Testis (tissue), 3 donors: ENCODE results near the gene LTBP4. TPM values are rescaled to one million over a fixed set of nuclear protein-coding genes. Genes with fewer than 3 reads are reported as not detected.

ENCODE experiments used
- DNase-seq: peaks from one replicate; pipeline ENCODE4 v3.0.0-alpha.2; 2019
- H3K27ac ChIP-seq, 2 donors: fragments of 200-600 bp; sonication (generic); one replicate each; pipeline ENCODE4 v1.5.1; 2019
- H3K27me3 ChIP-seq: fragments of 200-600 bp; sonication (generic); one replicate; pipeline ENCODE4 v1.5.1; 2019
- H3K36me3 ChIP-seq: fragments of 200-600 bp; sonication (generic); one replicate; pipeline ENCODE4 v1.5.1; 2017; ENCODE audit warnings: low read depth; ENCODE audit errors: missing control alignments
- H3K4me1 ChIP-seq: fragments of 200-600 bp; sonication (generic); one replicate; pipeline ENCODE4 v1.5.1; 2019
- H3K4me3 ChIP-seq, 2 donors: fragments of 200-600 bp; sonication (generic); one replicate each; pipeline ENCODE4 v1.5.1; 2017 to 2019
- H3K9me3 ChIP-seq: fragments of 200-600 bp; sonication (generic); one replicate; pipeline ENCODE4 v1.5.1; 2017
- POLR2A ChIP-seq: fragments of 450-650 bp; IDR thresholded peaks from one replicate; pipeline ENCODE4 v1.6.1; 2017; ENCODE audit warnings: antibody characterized with exemption, mild to moderate bottlenecking, moderate library complexity
- WGBS, 2 donors: methylation state at CpG; one replicate each; pipeline ENCODE4 v1.1.5; 2018; 5-methylcytosine and 5-hydroxymethylcytosine counted together
- intact Hi-C: fragments of 100-400 bp; cut with DNase I; formaldehyde crosslinking; loops from one replicate; pipeline ENCODE4 v1.15.1; 2023; ENCODE audit warnings: low total_unique reads
- polyA plus RNA-seq: library from polyadenylated mRNA; stranded (reverse); fragments of 350-450 nt; fragmentation: Illumina TruSeq; extraction: RNeasy Lipid Tissue Mini Kit (QIAGEN cat#74804); gene quantifications from one replicate; pipeline ENCODE4 v1.2.3, GENCODE V29; 2014; ENCODE audit warnings: low read depth, low replicate concordance; ENCODE audit not compliant: insufficient read depth
- total RNA-seq, 2 donors: library from RNA; depleted of rRNA; stranded (reverse); fragments of >200 nt; gene quantifications; one replicate each; pipeline ENCODE4 v1.2.3, GENCODE V29; 2016
- TF ChIP-seq, protein P1 (sequence below), 3 experiments: fragments of 450-650 bp in 2 of 3; fragments of 200-600 bp in 1 of 3; sonication (generic) in 1 of 3; IDR thresholded peaks; one replicate each; pipeline ENCODE4 v1.5.1; 2016 to 2019; ENCODE audit warnings: antibody characterized with exemption in 3 of 3, mild to moderate bottlenecking in 2 of 3, moderate library complexity in 1 of 3

LTBP4 gene
- total and polyA plus RNA-seq, 3 donors from 2014 or later, result 270 to 417 (median 309) TPM

DNA sequence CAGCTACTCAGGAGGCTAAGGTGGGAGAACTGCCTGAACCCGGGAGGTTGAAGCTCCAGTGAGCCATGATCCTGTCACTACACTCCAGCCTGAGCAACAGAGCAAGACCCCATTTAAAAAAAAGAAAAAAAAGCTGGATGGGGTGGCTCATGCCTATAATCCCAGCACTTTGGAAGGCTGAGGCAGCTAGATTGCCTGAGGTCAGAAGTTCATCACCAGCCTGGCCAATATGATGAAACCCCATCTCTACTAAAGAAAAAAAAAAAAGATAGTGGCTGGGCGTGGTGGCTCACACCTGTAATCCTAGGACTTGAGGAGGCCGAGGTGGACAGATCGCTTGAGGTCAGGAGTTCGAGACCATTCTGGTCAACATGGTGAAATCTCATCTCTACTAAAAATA is 15.0 kb downstream of the LTBP4 start:
- DNase-seq, result no peak
- no peaks in the 10 kb centered on the region for H3K36me3 ChIP-seq
- peaks cover 12% of the 10 kb centered on the region for H3K4me1 ChIP-seq
- H3K9me3 ChIP-seq, result no peaks in the 10 kb centered on the region
- TF ChIP-seq POLR2A, result no peak
- TF ChIP-seq, protein P1, sequence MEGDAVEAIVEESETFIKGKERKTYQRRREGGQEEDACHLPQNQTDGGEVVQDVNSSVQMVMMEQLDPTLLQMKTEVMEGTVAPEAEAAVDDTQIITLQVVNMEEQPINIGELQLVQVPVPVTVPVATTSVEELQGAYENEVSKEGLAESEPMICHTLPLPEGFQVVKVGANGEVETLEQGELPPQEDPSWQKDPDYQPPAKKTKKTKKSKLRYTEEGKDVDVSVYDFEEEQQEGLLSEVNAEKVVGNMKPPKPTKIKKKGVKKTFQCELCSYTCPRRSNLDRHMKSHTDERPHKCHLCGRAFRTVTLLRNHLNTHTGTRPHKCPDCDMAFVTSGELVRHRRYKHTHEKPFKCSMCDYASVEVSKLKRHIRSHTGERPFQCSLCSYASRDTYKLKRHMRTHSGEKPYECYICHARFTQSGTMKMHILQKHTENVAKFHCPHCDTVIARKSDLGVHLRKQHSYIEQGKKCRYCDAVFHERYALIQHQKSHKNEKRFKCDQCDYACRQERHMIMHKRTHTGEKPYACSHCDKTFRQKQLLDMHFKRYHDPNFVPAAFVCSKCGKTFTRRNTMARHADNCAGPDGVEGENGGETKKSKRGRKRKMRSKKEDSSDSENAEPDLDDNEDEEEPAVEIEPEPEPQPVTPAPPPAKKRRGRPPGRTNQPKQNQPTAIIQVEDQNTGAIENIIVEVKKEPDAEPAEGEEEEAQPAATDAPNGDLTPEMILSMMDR (IDR thresholded peaks at IDR 0.05), result no peak
- WGBS, 2 donors, result 84 to 87% methylated on average over 5 of the region's 5 CpGs
- no peaks in the 10 kb centered on the region for H3K27me3 ChIP-seq
- no peak overlapping the region for H3K27ac ChIP-seq
- intact Hi-C loops, result no loop called here
- no peak overlapping the region for H3K4me3 ChIP-seq

DNA sequence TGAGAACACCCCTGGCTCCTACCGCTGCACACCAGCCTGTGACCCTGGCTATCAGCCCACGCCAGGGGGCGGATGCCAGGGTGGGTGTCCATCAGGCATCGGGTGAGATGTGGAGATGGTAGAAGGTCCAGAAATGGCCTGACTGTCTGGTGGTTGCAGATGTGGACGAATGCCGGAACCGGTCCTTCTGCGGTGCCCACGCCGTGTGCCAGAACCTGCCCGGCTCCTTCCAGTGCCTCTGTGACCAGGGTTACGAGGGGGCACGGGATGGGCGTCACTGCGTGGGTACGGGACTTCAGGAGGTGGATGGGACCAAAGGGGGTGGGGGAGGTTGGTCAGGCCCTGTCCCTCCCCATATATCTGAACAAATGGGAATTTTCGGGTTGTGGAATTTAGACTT is 15.8 kb downstream of the LTBP4 start:
- no peaks in the 10 kb centered on the region for H3K36me3 ChIP-seq
- TF ChIP-seq POLR2A, result no peak
- TF ChIP-seq, protein P1 (IDR thresholded peaks at IDR 0.05), result no peak
- H3K27ac ChIP-seq, result no peak overlapping the region
- intact Hi-C loops, result no loop called here
- peaks cover 12% of the 10 kb centered on the region for H3K4me1 ChIP-seq
- H3K4me3 ChIP-seq, result no peak overlapping the region
- 94 to 96% methylated on average over 4 to 17 of the region's 17 CpGs for WGBS, 2 donors
- DNase-seq, result no peak
- no peaks in the 10 kb centered on the region for H3K9me3 ChIP-seq
- H3K27me3 ChIP-seq, result no peaks in the 10 kb centered on the region

DNA sequence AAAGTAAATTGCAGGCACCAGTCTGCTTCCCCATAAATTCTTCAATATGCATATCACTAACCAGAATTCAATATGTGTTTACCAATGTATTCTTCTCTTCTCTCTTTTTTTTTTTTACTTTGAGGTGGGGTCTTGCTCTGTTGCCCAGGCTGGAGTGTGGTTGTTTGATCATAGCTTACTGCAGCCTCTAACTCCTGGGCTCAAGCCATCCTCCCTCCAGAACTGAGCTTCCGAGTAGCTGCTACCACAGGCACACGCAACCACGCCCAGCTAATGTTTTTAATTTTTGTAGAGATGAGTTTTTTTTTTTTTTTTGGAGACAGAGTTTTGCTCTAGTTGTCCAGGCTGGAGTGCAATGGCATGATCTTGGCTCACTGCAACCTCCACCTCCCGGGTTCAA is 16.8 kb downstream of the LTBP4 start:
- WGBS, 2 donors, result 78 to 82% methylated on average over 4 of the region's 4 CpGs
- intact Hi-C loops, result no loop called here
- no peak for DNase-seq
- H3K27me3 ChIP-seq, result no peaks in the 10 kb centered on the region
- H3K4me1 ChIP-seq, result peaks cover 12% of the 10 kb centered on the region
- H3K9me3 ChIP-seq, result no peaks in the 10 kb centered on the region
- TF ChIP-seq POLR2A, result no peak
- TF ChIP-seq, protein P1 (IDR thresholded peaks at IDR 0.05), result no peak
- no peaks in the 10 kb centered on the region for H3K36me3 ChIP-seq
- no peak overlapping the region for H3K27ac ChIP-seq
- H3K4me3 ChIP-seq, result no peak overlapping the region

DNA sequence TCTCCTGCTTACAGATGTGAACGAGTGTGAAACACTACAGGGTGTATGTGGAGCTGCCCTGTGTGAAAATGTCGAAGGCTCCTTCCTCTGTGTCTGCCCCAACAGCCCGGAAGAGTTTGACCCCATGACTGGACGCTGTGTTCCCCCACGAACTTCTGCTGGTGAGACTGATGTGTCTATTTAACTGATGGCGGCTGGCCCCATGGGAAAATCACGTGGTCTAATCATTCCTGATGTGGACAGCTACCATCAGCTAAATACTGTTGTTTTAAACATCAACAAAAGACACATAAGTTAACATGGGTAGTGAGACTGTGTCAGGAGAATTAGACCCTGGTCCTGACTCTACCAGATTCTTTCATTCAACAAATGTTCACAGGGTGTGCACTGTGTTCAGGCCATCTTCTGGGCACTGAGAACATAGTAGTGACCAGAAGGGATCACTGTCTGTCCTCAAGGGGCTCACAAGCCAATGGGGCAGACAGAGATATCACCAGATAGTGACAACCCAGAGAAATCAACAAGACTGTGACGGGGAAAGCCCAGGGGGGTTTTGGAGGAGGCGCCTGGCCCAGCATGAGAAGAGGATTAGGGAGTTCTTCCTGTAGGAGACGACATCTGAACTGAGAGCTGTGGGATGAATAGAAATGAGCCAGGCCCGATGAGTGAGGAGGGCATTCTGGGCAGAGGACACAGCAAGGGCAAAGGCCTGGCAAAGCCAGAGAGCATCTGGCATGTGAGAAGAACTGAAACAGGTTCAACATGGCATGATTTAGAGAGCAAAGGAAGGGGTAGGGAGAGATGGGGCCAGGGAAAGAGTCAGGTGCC is 18.4 kb downstream of the LTBP4 start:
- TF ChIP-seq, protein P1 (IDR thresholded peaks at IDR 0.05), result no peak
- TF ChIP-seq POLR2A, result no peak
- H3K4me3 ChIP-seq, result no peak overlapping the region
- H3K36me3 ChIP-seq, result no peaks in the 10 kb centered on the region
- 56 to 68% methylated on average over 11 of the region's 11 CpGs for WGBS, 2 donors
- intact Hi-C loops, result no loop called here
- no peaks in the 10 kb centered on the region for H3K27me3 ChIP-seq
- H3K27ac ChIP-seq, result no peak overlapping the region
- peaks cover 2% of the 10 kb centered on the region for H3K4me1 ChIP-seq
- no peak for DNase-seq
- no peaks in the 10 kb centered on the region for H3K9me3 ChIP-seq

- no peaks in the 10 kb centered on the region for H3K36me3 ChIP-seq
Observed at GRCh38 chr19:40620161-40620485, 19.0 kb downstream of the LTBP4 start.

More at GRCh38 chr19:40620161-40620485, 19.0 kb downstream of the LTBP4 start:
- Histone ChIP-seq H3K4me3 (no peak overlapping the region), H3K27ac (no peak overlapping the region), H3K4me1 (no peaks in the 10 kb centered on the region), H3K27me3 (no peaks in the 10 kb centered on the region), H3K9me3 (no peaks in the 10 kb centered on the region)
- intact Hi-C loops, result no loop called here
- TF ChIP-seq POLR2A, result no peak
- TF ChIP-seq, protein P1 (IDR thresholded peaks at IDR 0.05), result no peak
- no peak for DNase-seq
- WGBS, 2 donors, result 86 to 94% methylated on average over 8 of the region's 8 CpGs
